Fibroblast of pulmonary artery (primary cell): ENCODE results near the gene LARGE1.

Experiments
- DNase-seq: peaks from one replicate; pipeline ENCODE4 v3.0.0-alpha.2; 2010; ENCODE audit warnings: low read depth
- H3K4me3 ChIP-seq: replicated peaks from 2 replicates; pipeline ENCODE4 v1.5.1; 2011; ENCODE audit warnings: low read depth, mild to moderate bottlenecking, control low read depth, low read length, moderate library complexity
- CTCF ChIP-seq: IDR thresholded peaks from 2 replicates; pipeline ENCODE4 v1.5.1; 2011; ENCODE audit warnings: mild to moderate bottlenecking, control low read depth, low read length, inconsistent platforms; ENCODE audit errors: missing control alignments

Gene LARGE1

GRCh38 chr22:33565580-33565995 lies 354.7 kb downstream of the LARGE1 start:
- no peak overlapping the region for H3K4me3 ChIP-seq
- no peak for DNase-seq
- TF ChIP-seq CTCF = no peak

GRCh38 chr22:33564683-33565082 lies 355.6 kb downstream of the LARGE1 start:
- TF ChIP-seq CTCF = no peak
- H3K4me3 ChIP-seq = no peak overlapping the region
- no peak for DNase-seq

- H3K4me3 ChIP-seq = no peak overlapping the region
- DNase-seq = no peak
- TF ChIP-seq CTCF = no peak
These were observed 356.9 kb downstream of the LARGE1 start for GRCh38 chr22:33563220-33563964.

- no peak for TF ChIP-seq CTCF
- no peak overlapping the region for H3K4me3 ChIP-seq
These were observed 357.8 kb downstream of the LARGE1 start for GRCh38 chr22:33562501-33562900.

GRCh38 chr22:33561149-33561807 lies 359.0 kb downstream of the LARGE1 start:
- DNase-seq = no peak

More at GRCh38 chr22:33562501-33562900, 357.8 kb downstream of the LARGE1 start:
- DNase-seq = no peak

GRCh38 chr22:33557836-33558235 lies 362.4 kb downstream of the LARGE1 start:
- TF ChIP-seq CTCF = no peak
- no peak for DNase-seq
- no peak overlapping the region for H3K4me3 ChIP-seq

More at GRCh38 chr22:33561149-33561807, 359.0 kb downstream of the LARGE1 start:
- H3K4me3 ChIP-seq = no peak overlapping the region
- no peak for TF ChIP-seq CTCF
